SU-DHL-6 (cell line): Measurements from ENCODE around the gene B4GALT3.

Experiments used
- H2AFZ ChIP-seq: fragments of 200-600 bp; sonication (generic); 2 replicates; pipeline ENCODE4 v1.6.1; 2014; ENCODE audit warnings: low read depth, mild to moderate bottlenecking, moderate library complexity, mixed read lengths, antibody characterized with exemption, low read length; ENCODE audit not compliant: severe bottlenecking
- H3F3A ChIP-seq: fragments of 200-600 bp; shearing (Covaris generic); 2 replicates; pipeline ENCODE4 v1.6.0; 2016; ENCODE audit warnings: antibody characterized with exemption, mild to moderate bottlenecking; ENCODE audit not compliant: insufficient read depth
- H3K27ac ChIP-seq: fragments of 200-600 bp; sonication (generic); 2 replicates; pipeline ENCODE4 v1.5.1; 2016; ENCODE audit warnings: low read depth, mild to moderate bottlenecking, low read length, moderate library complexity, mixed read lengths
- H3K27me3 ChIP-seq: fragments of 200-600 bp; sonication (generic), shearing (Covaris generic); 2 replicates; pipeline ENCODE4 v1.6.0; 2014; ENCODE audit warnings: mild to moderate bottlenecking, low read length
- H3K36me3 ChIP-seq: fragments of 200-600 bp; sonication (generic); 2 replicates; pipeline ENCODE4 v1.6.1; 2014; ENCODE audit warnings: mild to moderate bottlenecking, low read length, mixed read lengths
- H3K4me2 ChIP-seq: fragments of 300-600, 200-600 bp; shearing (Covaris generic), sonication (generic); 2 replicates; pipeline ENCODE4 v1.6.0; 2014; ENCODE audit warnings: low read length, low read depth, mild to moderate bottlenecking; ENCODE audit not compliant: poor library complexity, severe bottlenecking
- H3K4me3 ChIP-seq: fragments of 200-600 bp; sonication (generic); 2 replicates; pipeline ENCODE4 v1.5.1; 2014; ENCODE audit warnings: antibody characterized with exemption, low read length, mild to moderate bottlenecking, mixed read lengths; ENCODE audit not compliant: insufficient read depth, poor library complexity, severe bottlenecking
- H3K79me2 ChIP-seq: fragments of 200-600 bp; sonication (generic); 2 replicates; pipeline ENCODE4 v1.6.1; 2014; ENCODE audit warnings: mild to moderate bottlenecking, low read length, moderate library complexity; ENCODE audit not compliant: insufficient read depth
- H3K9ac ChIP-seq: fragments of 200-600 bp; sonication (generic); 2 replicates; pipeline ENCODE4 v1.7.0; 2014; ENCODE audit warnings: mild to moderate bottlenecking, low read length
- H3K9me2 ChIP-seq: fragments of 200-600 bp; sonication (generic); replicated peaks from 2 replicates; pipeline ENCODE4 v1.6.1; 2014; ENCODE audit warnings: low read length; ENCODE audit not compliant: insufficient read depth
- H3K9me3 ChIP-seq: fragments of 200-600 bp; sonication (generic); 2 replicates; pipeline ENCODE4 v1.6.1; 2014; ENCODE audit warnings: low read length, mixed read lengths; ENCODE audit not compliant: insufficient read depth
- H4K20me1 ChIP-seq: fragments of 200-600 bp; sonication (generic); 2 replicates; pipeline ENCODE4 v1.6.1; 2014; ENCODE audit warnings: low read depth, mild to moderate bottlenecking, antibody characterized with exemption, low read length, moderate library complexity, mixed read lengths
- EZH2phosphoT487 ChIP-seq: fragments of 200-600 bp; sonication (generic), shearing (Covaris generic); conservative IDR thresholded peaks from 2 replicates; pipeline ENCODE4 v1.6.1; 2018; ENCODE audit warnings: mild to moderate bottlenecking, antibody characterized with exemption, low read length, moderate library complexity, mixed read lengths
- TF ChIP-seq, protein P1 (sequence below): fragments of 200-600 bp; sonication (generic); IDR thresholded peaks from one replicate; pipeline ENCODE4 v1.5.1; 2017; ENCODE audit warnings: antibody characterized with exemption, mild to moderate bottlenecking, low read length, moderate library complexity; ENCODE audit not compliant: insufficient read depth, poor library complexity, severe bottlenecking

The B4GALT3 gene

DNA sequence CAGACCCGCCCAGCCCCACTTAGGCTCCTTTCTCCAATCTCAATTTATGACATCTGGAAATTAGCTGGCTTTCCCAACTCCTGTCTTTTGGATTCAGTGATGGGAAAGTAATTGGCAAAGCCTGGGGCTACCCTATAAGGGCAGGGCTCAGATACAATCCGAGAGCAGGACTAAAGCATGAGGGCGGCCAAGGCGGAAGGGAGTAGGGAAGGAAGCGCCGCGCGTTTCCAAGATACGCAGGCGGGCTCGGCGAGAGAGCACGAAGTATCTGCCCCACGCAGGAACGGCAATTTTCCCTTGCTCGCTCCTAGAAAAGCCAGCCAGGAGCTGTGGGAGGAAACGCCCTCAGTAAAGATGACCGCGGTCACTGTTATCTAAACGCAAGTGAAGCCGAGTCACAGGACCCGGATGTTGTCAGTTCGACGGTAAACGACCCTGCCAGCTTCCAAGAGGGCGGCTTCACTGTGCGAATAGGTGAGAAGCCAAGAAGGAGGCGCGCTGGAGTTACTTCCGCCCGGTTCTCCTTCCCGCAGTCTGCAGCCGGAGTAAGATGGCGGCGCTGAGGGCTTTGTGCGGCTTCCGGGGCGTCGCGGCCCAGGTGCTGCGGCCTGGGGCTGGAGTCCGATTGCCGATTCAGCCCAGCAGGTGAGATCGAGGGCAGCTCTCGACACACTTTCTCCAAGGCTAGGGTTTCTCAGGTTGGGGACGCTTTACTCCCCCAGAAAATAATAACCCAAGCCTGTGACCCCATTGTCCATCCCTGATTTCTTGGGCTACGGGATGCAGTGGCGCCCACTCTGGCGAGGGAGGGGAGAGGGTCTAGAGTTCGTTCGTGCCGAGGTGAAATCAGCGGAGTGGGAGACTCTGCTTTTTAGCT is 24.8 kb upstream of the B4GALT3 start, which contains the start of gene NDUFS2:
NDUFS2 (plus strand) TSS at position 532 of the 877 bp plus-strand sequence; CDS start at position 551, 19 bp downstream.
- peak within 1 kb of the TSS; percentile 93 for H2AFZ ChIP-seq
- no peak for TF ChIP-seq EZH2phosphoT487
- TF ChIP-seq, protein P1, sequence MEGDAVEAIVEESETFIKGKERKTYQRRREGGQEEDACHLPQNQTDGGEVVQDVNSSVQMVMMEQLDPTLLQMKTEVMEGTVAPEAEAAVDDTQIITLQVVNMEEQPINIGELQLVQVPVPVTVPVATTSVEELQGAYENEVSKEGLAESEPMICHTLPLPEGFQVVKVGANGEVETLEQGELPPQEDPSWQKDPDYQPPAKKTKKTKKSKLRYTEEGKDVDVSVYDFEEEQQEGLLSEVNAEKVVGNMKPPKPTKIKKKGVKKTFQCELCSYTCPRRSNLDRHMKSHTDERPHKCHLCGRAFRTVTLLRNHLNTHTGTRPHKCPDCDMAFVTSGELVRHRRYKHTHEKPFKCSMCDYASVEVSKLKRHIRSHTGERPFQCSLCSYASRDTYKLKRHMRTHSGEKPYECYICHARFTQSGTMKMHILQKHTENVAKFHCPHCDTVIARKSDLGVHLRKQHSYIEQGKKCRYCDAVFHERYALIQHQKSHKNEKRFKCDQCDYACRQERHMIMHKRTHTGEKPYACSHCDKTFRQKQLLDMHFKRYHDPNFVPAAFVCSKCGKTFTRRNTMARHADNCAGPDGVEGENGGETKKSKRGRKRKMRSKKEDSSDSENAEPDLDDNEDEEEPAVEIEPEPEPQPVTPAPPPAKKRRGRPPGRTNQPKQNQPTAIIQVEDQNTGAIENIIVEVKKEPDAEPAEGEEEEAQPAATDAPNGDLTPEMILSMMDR = peak; percentile 18

GRCh38 chr1:161200992-161201835 is 23.9 kb upstream of the B4GALT3 start:
- no peak overlapping the region for H3K9ac ChIP-seq
- H3K79me2 ChIP-seq = peaks cover 10% of the 10 kb centered on the region
- H3K4me2 ChIP-seq = peak overlapping the region; percentile 35
- no peaks in the 10 kb centered on the region for H3K36me3 ChIP-seq
- H3K9me2 ChIP-seq = no peaks in the 10 kb centered on the region
- no peaks in the 10 kb centered on the region for H4K20me1 ChIP-seq
- H3K27ac ChIP-seq = no peak overlapping the region
- no peaks in the 10 kb centered on the region for H3K27me3 ChIP-seq
- no peaks in the 10 kb centered on the region for H3K9me3 ChIP-seq
- H2AFZ ChIP-seq = peak overlapping the region; percentile 93
- H3K4me3 ChIP-seq = no peak overlapping the region
- TF ChIP-seq EZH2phosphoT487 = no peak
- TF ChIP-seq, protein P1 = no peak
- H3F3A ChIP-seq = no peaks in the 10 kb centered on the region

More for the DNA sequence above, 24.8 kb upstream of the B4GALT3 start, which contains the start of gene NDUFS2:
- H3K9ac ChIP-seq = peak within 1 kb of the TSS; percentile 75
- H3K9me3 ChIP-seq = no peaks in the 10 kb centered on the region
- H3K79me2 ChIP-seq = peaks cover 10% of the 10 kb centered on the region
- H3K4me3 ChIP-seq = peak within 1 kb of the TSS; percentile 71
- H4K20me1 ChIP-seq = no peaks in the 10 kb centered on the region
- H3K4me2 ChIP-seq = peak within 1 kb of the TSS; percentile 77
- H3F3A ChIP-seq = no peaks in the 10 kb centered on the region
- no peaks in the 10 kb centered on the region for H3K27me3 ChIP-seq
- H3K36me3 ChIP-seq = no peaks in the 10 kb centered on the region
- no peaks in the 10 kb centered on the region for H3K9me2 ChIP-seq
- H3K27ac ChIP-seq = peak within 1 kb of the TSS; percentile 48

DNA sequence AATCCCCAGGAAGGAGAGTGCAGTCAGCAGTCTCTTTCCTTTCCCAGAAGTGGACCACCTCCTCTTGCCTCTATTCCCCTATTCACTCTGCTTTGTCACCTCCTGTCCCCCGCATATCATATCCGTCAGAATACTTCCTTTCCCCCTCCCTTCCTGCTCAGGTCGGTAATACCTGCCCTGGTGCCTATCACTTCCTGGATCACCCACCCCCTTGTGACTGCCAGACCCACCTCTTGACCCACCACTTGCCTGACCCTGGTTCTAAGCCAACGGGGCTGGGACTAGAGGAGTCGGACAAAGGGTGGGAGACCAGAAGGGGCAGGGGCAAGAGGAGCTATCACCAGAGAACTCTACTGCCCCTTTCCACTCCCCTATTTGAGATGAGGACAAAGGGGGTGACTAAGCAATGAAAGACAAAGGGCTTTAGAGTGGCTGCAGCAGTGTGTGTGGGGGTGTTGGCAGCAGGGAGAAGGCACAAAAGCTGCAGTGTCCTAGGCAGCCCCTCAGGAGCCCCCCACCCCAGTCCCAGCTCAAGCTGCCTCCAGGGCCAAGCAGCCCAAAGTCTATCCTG is 23.2 kb upstream of the B4GALT3 start:
- peaks cover 10% of the 10 kb centered on the region for H3K79me2 ChIP-seq
- H3K9me2 ChIP-seq = no peaks in the 10 kb centered on the region
- no peak for TF ChIP-seq EZH2phosphoT487
- TF ChIP-seq, protein P1 = no peak
- H3K9ac ChIP-seq = no peak overlapping the region
- no peaks in the 10 kb centered on the region for H4K20me1 ChIP-seq
- H3K9me3 ChIP-seq = no peaks in the 10 kb centered on the region
- no peak overlapping the region for H3K4me3 ChIP-seq
- H3K36me3 ChIP-seq = no peaks in the 10 kb centered on the region
- no peak overlapping the region for H3K27ac ChIP-seq
- no peaks in the 10 kb centered on the region for H3F3A ChIP-seq
- no peak overlapping the region for H2AFZ ChIP-seq
- no peak overlapping the region for H3K4me2 ChIP-seq
- H3K27me3 ChIP-seq = no peaks in the 10 kb centered on the region
